Endothelial cell of umbilical vein (primary cell): ENCODE measurements around the gene SYT2. TPM values are rescaled to one million over a fixed set of nuclear protein-coding genes. Genes with fewer than 3 reads are reported as not detected.

Source experiments
- BruUV-seq: library from RNA; stranded (reverse); fragments of 400-500 nt; replicated peaks from 2 replicates; lab custom pipeline; 2021; lab: Mats Ljungman, UMichigan
- CTCF ChIA-PET: fragments of 300-600, 350-600 bp; sonication (Branson Sonifier 250); formaldehyde crosslinking; loops from one replicate; lab custom pipeline; 2021; ENCODE audit warnings: antibody characterized with exemption, inconsistent platforms; lab: Charles Lee
- POLR2A ChIA-PET: fragments of 300-600, 350-600 bp; sonication (Branson Sonifier 250); formaldehyde crosslinking; loops from one replicate; lab custom pipeline; 2021; ENCODE audit warnings: antibody characterized with exemption, inconsistent platforms; lab: Charles Lee
- DNase-seq: peaks from one replicate; pipeline ENCODE4 v3.0.0-alpha.2; 2011; ENCODE audit warnings: low read depth, low spot score
- FAIRE-seq: peaks from 2 replicates; lab custom pipeline; 2011; peaks lifted over from hg19 to GRCh38; lab: Jason Lieb, UNC
- H2AFZ ChIP-seq: 2 replicates; pipeline ENCODE4 v1.6.0; 2012; ENCODE audit warnings: low read depth, low read length, control low read depth, inconsistent platforms
- H3K27ac ChIP-seq: 2 replicates; pipeline ENCODE4 v1.5.1; 2011; ENCODE audit warnings: low read depth, mild to moderate bottlenecking, control low read depth, low read length, moderate library complexity; ENCODE audit not compliant: insufficient read depth
- H3K27me3 ChIP-seq, 2 experiments: 2 replicates each; pipeline versions ENCODE4 v1.6.0 to v1.6.1; 2011; ENCODE audit warnings: low read length in 2 of 2, mixed read lengths in 1 of 2; ENCODE audit not compliant: control insufficient read depth in 2 of 2, insufficient read depth in 2 of 2
- H3K36me3 ChIP-seq, 2 experiments: 2 replicates in 1 of 2; 3 replicates in 1 of 2; pipeline ENCODE4 v1.5.1; 2011; ENCODE audit warnings: low read length in 2 of 2, mild to moderate bottlenecking in 1 of 2, moderate library complexity in 1 of 2; ENCODE audit not compliant: control insufficient read depth in 2 of 2, insufficient read depth in 2 of 2; ENCODE audit errors: extremely low read depth in 1 of 2
- H3K4me1 ChIP-seq: 3 replicates; pipeline ENCODE4 v1.5.1; 2011; ENCODE audit warnings: mild to moderate bottlenecking, low read length; ENCODE audit not compliant: control insufficient read depth, insufficient read depth; ENCODE audit errors: extremely low read depth
- H3K4me2 ChIP-seq: 2 replicates; pipeline ENCODE4 v1.6.1; 2011; ENCODE audit warnings: low read length, control low read depth, mixed read lengths; ENCODE audit not compliant: insufficient read depth
- H3K4me3 ChIP-seq, 3 experiments: fragments of 200-600 bp in 1 of 3; sonication (generic), shearing (Covaris generic) in 1 of 3; replicated peaks in 1 of 3; 2 replicates each; pipeline ENCODE4 v1.5.1; 2011 to 2016; ENCODE audit warnings: control low read depth in 3 of 3, low read length in 3 of 3, mild to moderate bottlenecking in 2 of 3, inconsistent platforms in 1 of 3, low read depth in 1 of 3, moderate library complexity in 1 of 3; ENCODE audit not compliant: insufficient read depth in 1 of 3
- H3K79me2 ChIP-seq: 2 replicates; pipeline ENCODE4 v1.6.0; 2012; ENCODE audit warnings: low read length, inconsistent platforms; ENCODE audit not compliant: control insufficient read depth, insufficient read depth
- H3K9ac ChIP-seq: replicated peaks from 2 replicates; pipeline ENCODE3; 2011; ENCODE audit warnings: low read length, control low read depth; ENCODE audit not compliant: insufficient read depth; ENCODE audit errors: extremely low read depth
- H3K9me1 ChIP-seq: replicated peaks from 3 replicates; pipeline ENCODE4 v1.6.0; 2011; ENCODE audit warnings: mild to moderate bottlenecking, low read length; ENCODE audit not compliant: control insufficient read depth, insufficient read depth; ENCODE audit errors: extremely low read depth
- H3K9me3 ChIP-seq: replicated peaks from 2 replicates; pipeline ENCODE4 v1.5.1; 2012; ENCODE audit warnings: low read length, inconsistent platforms; ENCODE audit not compliant: control insufficient read depth, insufficient read depth
- H4K20me1 ChIP-seq: replicated peaks from 2 replicates; pipeline ENCODE3; 2011; ENCODE audit warnings: mild to moderate bottlenecking, low read length; ENCODE audit not compliant: control insufficient read depth, insufficient read depth; ENCODE audit errors: extremely low read depth
- EZH2 ChIP-seq: IDR thresholded peaks from 2 replicates; pipeline ENCODE4 v1.6.1; 2012; ENCODE audit warnings: borderline replicate concordance, low read depth, mild to moderate bottlenecking, moderate library complexity, low read length, inconsistent platforms; ENCODE audit not compliant: severe bottlenecking
- FOS ChIP-seq: IDR thresholded peaks from 2 replicates; pipeline ENCODE4 v1.6.1; 2011; ENCODE audit warnings: mild to moderate bottlenecking, low read length, moderate library complexity, borderline replicate concordance; ENCODE audit not compliant: insufficient read depth
- GATA2 ChIP-seq: IDR thresholded peaks from 2 replicates; pipeline ENCODE4 v1.7.0; 2011; ENCODE audit warnings: low read depth, mild to moderate bottlenecking, moderate library complexity, mixed read lengths, low read length; ENCODE audit not compliant: insufficient read length, insufficient read depth
- JUN ChIP-seq: IDR thresholded peaks from 2 replicates; pipeline ENCODE4 v1.6.1; 2011; ENCODE audit warnings: borderline replicate concordance, low read depth; ENCODE audit not compliant: insufficient read length, insufficient read depth
- MYC ChIP-seq: IDR thresholded peaks from one replicate; pipeline ENCODE4 v1.6.1; 2011; ENCODE audit warnings: mild to moderate bottlenecking, low read depth, low read length
- POLR2A ChIP-seq: IDR thresholded peaks from 2 replicates; pipeline ENCODE4 v1.6.1; 2012; ENCODE audit warnings: low read depth, mild to moderate bottlenecking, control low read depth, low read length
- POLR2AphosphoS5 ChIP-seq: IDR thresholded peaks from 2 replicates; pipeline ENCODE4 v1.6.1; 2012; ENCODE audit warnings: low read depth, mild to moderate bottlenecking, control low read depth, low read length, moderate library complexity; ENCODE audit not compliant: insufficient read depth
- dilution Hi-C: fragments of 300-500 bp; cut with MboI; formaldehyde crosslinking; loops from one replicate; pipeline ENCODE4 v1.15.0; 2019; ENCODE audit warnings: low sequenced_read_pairs; ENCODE audit not compliant: extremely low pct_ligation_motif_present
- intact Hi-C: fragments of 100-400 bp; cut with micrococcal nuclease; formaldehyde crosslinking; loops from one replicate; pipeline ENCODE4 v1.10.0; 2022
- polyA plus RNA-seq, 4 experiments: library from polyadenylated mRNA; depleted of rRNA in 3 of 4; stranded (reverse) in 3 of 4; unstranded in 1 of 4; fragments of >200 nt; gene quantifications; 2 replicates each; pipeline versions ENCODE4 v1.2.1 to v1.2.3, GENCODE V29; 2011 to 2012; ENCODE audit warnings: missing spikeins in 1 of 4
- total RNA-seq: library from RNA; stranded (reverse); gene quantifications from 2 replicates; pipeline ENCODE4 v1.2.3, GENCODE V29; 2021
- TF ChIP-seq, protein P1 (sequence below): IDR thresholded peaks from 2 replicates; pipeline ENCODE4 v1.6.1; 2011; ENCODE audit not compliant: insufficient read depth, insufficient read length
- TF ChIP-seq, protein P2 (sequence below), 2 donors: IDR thresholded peaks; 1 replicate in 1 of 2; 2 replicates in 1 of 2; pipeline ENCODE4 v1.5.1; 2011; ENCODE audit warnings: low read length in 2 of 2, mild to moderate bottlenecking in 2 of 2, moderate library complexity in 2 of 2, control low read depth in 1 of 2, inconsistent platforms in 1 of 2, low read depth in 1 of 2; ENCODE audit not compliant: insufficient read depth in 1 of 2; ENCODE audit errors: extremely low read depth in 1 of 2

Gene SYT2
- total and polyA plus RNA-seq, 2 donors (not counting 3 experiments of a cell fraction or from before 2014, with no cell fraction given), result not detected

DNA sequence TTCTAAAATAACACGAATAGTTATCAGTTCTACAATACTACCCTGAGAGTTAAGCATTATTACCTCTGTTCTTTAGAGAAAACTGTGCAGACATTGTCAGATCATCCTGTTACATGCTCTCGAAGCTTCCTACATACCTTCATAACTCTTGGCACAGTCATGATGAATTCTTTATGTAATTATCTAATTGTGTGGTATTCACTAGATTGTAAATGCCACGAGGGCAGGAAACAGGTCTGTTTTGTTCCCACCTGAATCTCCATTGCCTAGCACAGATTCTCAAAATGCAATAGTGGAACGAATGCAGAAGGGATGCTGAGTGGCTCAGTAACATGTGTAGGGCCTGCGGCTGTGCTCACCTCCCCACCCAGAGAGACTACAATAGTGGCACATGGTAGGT, 3.4 kb downstream of the SYT2 start:
- POLR2A ChIA-PET, result no interaction called here
- dilution Hi-C loops (no loop called here), intact Hi-C loops (no loop called here)
- Histone ChIP-seq H3K4me1 (peaks cover 7% of the 10 kb centered on the region), H3K27ac (no peak overlapping the region), H4K20me1 (no peaks in the 10 kb centered on the region), H3K9me3 (no peaks in the 10 kb centered on the region), H3K27me3 (peaks cover 53 to 57% of the 10 kb centered on the region in 2 experiments), H3K4me3 (no peak overlapping the region), H3K4me2 (no peak overlapping the region), H2AFZ (no peak overlapping the region), H3K36me3 (no peaks in the 10 kb centered on the region), H3K79me2 (no peaks in the 10 kb centered on the region), H3K9me1 (no peaks in the 10 kb centered on the region), H3K9ac (no peak overlapping the region)
- no peak for DNase-seq
- BruUV-seq, result no TSS peak
- CTCF ChIA-PET, result no interaction called here
- FAIRE-seq, result no peak
- TF ChIP-seq, protein P1, sequence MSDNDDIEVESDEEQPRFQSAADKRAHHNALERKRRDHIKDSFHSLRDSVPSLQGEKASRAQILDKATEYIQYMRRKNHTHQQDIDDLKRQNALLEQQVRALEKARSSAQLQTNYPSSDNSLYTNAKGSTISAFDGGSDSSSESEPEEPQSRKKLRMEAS, result no peak
- TF ChIP-seq, protein P2, sequence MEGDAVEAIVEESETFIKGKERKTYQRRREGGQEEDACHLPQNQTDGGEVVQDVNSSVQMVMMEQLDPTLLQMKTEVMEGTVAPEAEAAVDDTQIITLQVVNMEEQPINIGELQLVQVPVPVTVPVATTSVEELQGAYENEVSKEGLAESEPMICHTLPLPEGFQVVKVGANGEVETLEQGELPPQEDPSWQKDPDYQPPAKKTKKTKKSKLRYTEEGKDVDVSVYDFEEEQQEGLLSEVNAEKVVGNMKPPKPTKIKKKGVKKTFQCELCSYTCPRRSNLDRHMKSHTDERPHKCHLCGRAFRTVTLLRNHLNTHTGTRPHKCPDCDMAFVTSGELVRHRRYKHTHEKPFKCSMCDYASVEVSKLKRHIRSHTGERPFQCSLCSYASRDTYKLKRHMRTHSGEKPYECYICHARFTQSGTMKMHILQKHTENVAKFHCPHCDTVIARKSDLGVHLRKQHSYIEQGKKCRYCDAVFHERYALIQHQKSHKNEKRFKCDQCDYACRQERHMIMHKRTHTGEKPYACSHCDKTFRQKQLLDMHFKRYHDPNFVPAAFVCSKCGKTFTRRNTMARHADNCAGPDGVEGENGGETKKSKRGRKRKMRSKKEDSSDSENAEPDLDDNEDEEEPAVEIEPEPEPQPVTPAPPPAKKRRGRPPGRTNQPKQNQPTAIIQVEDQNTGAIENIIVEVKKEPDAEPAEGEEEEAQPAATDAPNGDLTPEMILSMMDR (IDR thresholded peaks at IDR 0.05; ENCODE audit: extremely low read depth in 1 of 2, insufficient read depth in 1 of 2, low read depth in 1 of 2, low read length in 2 of 2), result no peak
- TF ChIP-seq EZH2, result no peak
- TF ChIP-seq MYC, result no peak
- no peak for TF ChIP-seq JUN
- no peak for TF ChIP-seq FOS
- no peak for TF ChIP-seq POLR2AphosphoS5
- TF ChIP-seq GATA2, result no peak
- no peak for TF ChIP-seq POLR2A
